ENCODE results near the gene ERBB4. TPM values are rescaled to one million over a fixed set of nuclear protein-coding genes. Genes with fewer than 3 reads are reported as not detected.

Gene ERBB4
- polyA plus RNA-seq, 1 of the 3 experiments (the other 2 are of a cell fraction) = 0.05 TPM

DNA sequence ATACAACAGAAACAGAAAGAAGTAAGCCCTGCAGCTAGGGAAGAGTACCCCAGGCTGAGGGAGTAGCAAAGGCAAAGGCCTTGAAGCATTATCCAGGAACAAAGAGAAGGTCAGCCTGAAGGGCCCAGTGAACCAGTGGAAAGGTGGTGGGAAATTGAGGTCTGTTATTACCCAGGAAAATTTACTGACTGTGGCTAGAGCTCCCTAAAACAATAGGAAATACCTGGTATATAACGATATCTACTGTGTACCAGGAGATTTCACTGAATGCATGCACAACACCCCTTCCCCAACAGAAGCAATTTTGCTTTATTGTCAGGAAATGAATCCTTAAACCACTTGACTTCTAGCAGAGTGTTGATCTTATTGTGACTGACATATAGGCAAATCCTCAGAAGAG is 365.3 kb downstream of the ERBB4 start:
- no peaks in the 10 kb centered on the region for H3K79me2 ChIP-seq (ENCODE audit: insufficient read depth)
- no peaks in the 10 kb centered on the region for H3F3A ChIP-seq (replicated peaks; ENCODE audit: insufficient read depth)
- no peaks in the 10 kb centered on the region; a peak in 1 of 4 replicates for H3K4me1 ChIP-seq (ENCODE audit: control insufficient read depth in 1 of 2, insufficient read depth in 2 of 2, low read depth in 1 of 2, low read length in 1 of 2)
- H3K4me2 ChIP-seq = no peak overlapping the region
- 44% methylated on average over 1 of the region's 1 CpG for WGBS (ENCODE audit: low lambda C conversion rate)
- H3K27me3 ChIP-seq (ENCODE audit: insufficient read depth) = no peaks in the 10 kb centered on the region
- no peak overlapping the region for H2AFZ ChIP-seq (ENCODE audit: low read depth)
- no peak overlapping the region for H3K27ac ChIP-seq (ENCODE audit: low read depth in 2 of 2, low read length in 1 of 2)
- H3K4me3 ChIP-seq (ENCODE audit: low read depth in 2 of 2, low read length in 1 of 2) = no peak overlapping the region
- DNase-seq = no peak
- H3K9me3 ChIP-seq = no peaks in the 10 kb centered on the region
- no peak overlapping the region for H3K9ac ChIP-seq
- POLR2A ChIA-PET = no interaction called here
- H3K36me3 ChIP-seq (replicated peaks in 1 of 2; ENCODE audit: control insufficient read depth in 1 of 2, insufficient read depth in 2 of 2, low read length in 1 of 2) = no peaks in the 10 kb centered on the region
- no peaks in the 10 kb centered on the region for H4K20me1 ChIP-seq (ENCODE audit: insufficient read depth)
- CTCF ChIA-PET = interaction anchor here (1.1 kb wide), 1 partner anchor 22 kb away, joined by 4 read pairs; no protein-coding TSS in a partner anchor
- no peaks in the 10 kb centered on the region for H3K9me2 ChIP-seq
- TF ChIP-seq, protein P1, sequence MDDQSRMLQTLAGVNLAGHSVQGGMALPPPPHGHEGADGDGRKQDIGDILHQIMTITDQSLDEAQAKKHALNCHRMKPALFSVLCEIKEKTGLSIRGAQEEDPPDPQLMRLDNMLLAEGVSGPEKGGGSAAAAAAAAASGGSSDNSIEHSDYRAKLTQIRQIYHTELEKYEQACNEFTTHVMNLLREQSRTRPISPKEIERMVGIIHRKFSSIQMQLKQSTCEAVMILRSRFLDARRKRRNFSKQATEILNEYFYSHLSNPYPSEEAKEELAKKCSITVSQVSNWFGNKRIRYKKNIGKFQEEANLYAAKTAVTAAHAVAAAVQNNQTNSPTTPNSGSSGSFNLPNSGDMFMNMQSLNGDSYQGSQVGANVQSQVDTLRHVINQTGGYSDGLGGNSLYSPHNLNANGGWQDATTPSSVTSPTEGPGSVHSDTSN (IDR thresholded peaks at IDR 0.05) = no peak
- TF ChIP-seq, protein P2, sequence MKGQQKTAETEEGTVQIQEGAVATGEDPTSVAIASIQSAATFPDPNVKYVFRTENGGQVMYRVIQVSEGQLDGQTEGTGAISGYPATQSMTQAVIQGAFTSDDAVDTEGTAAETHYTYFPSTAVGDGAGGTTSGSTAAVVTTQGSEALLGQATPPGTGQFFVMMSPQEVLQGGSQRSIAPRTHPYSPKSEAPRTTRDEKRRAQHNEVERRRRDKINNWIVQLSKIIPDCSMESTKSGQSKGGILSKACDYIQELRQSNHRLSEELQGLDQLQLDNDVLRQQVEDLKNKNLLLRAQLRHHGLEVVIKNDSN (IDR thresholded peaks at IDR 0.05; ENCODE audit: borderline replicate concordance, low read depth) = no peak
- TF ChIP-seq TCF12 (IDR thresholded peaks at IDR 0.05) = no peak
- TF ChIP-seq TEAD4 (IDR thresholded peaks at IDR 0.05; ENCODE audit: borderline replicate concordance, insufficient read depth) = no peak
- TF ChIP-seq SMC3 (IDR thresholded peaks at IDR 0.05; ENCODE audit: low read depth, low read length) = no peak
- TF ChIP-seq EZH2phosphoT487 (IDR thresholded peaks at IDR 0.05; ENCODE audit: borderline replicate concordance, low read depth) = no peak
- TF ChIP-seq RFX5 (IDR thresholded peaks at IDR 0.05; ENCODE audit: low read length) = no peak
- TF ChIP-seq MEF2A (IDR thresholded peaks at IDR 0.05; ENCODE audit: borderline replicate concordance, low read depth) = no peak
- TF ChIP-seq EP300 (IDR thresholded peaks at IDR 0.05; ENCODE audit: borderline replicate concordance in 1 of 2, low read depth in 1 of 2, low read length in 1 of 2) = no peak
- no peak for TF ChIP-seq MXI1 (IDR thresholded peaks at IDR 0.05; ENCODE audit: low read depth, low read length)

DNA sequence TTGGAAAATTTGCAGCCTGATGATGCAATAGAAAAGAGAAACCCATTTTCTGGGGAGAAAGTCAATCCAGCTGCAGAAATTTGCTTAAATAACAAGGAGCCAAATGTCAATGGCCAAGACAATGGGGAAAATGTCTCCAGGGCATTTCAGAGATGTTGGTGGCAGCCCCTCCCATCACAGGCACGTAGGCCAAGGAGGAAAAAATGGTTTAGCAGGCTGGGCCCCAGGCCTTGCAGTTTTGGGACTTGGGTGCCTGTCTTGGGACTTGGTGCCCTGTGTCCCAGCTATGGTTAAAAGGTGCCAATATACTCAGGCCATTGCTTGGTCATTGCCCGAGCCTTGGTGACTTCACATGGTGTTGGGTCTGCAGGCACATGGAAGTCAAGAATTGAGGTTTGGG is 368.2 kb downstream of the ERBB4 start:
- no peak overlapping the region for H3K9ac ChIP-seq
- POLR2A ChIA-PET = no interaction called here
- H3K36me3 ChIP-seq (replicated peaks in 1 of 2; ENCODE audit: control insufficient read depth in 1 of 2, insufficient read depth in 2 of 2, low read length in 1 of 2) = no peaks in the 10 kb centered on the region
- no peaks in the 10 kb centered on the region for H3K9me2 ChIP-seq
- H3K9me3 ChIP-seq = no peaks in the 10 kb centered on the region
- H3K27ac ChIP-seq (ENCODE audit: low read depth in 2 of 2, low read length in 1 of 2) = no peak overlapping the region
- no peak overlapping the region for H2AFZ ChIP-seq (ENCODE audit: low read depth)
- WGBS (ENCODE audit: low lambda C conversion rate) = no CpG with 5 or more reads among the region's 2 CpGs
- CTCF ChIA-PET = no interaction called here
- no peaks in the 10 kb centered on the region; a peak in 1 of 4 replicates for H3K4me1 ChIP-seq (ENCODE audit: control insufficient read depth in 1 of 2, insufficient read depth in 2 of 2, low read depth in 1 of 2, low read length in 1 of 2)
- H3K27me3 ChIP-seq (ENCODE audit: insufficient read depth) = no peaks in the 10 kb centered on the region
- H3K4me2 ChIP-seq = no peak overlapping the region
- H3F3A ChIP-seq (replicated peaks; ENCODE audit: insufficient read depth) = no peaks in the 10 kb centered on the region
- TF ChIP-seq, protein P1 (IDR thresholded peaks at IDR 0.05) = no peak
- no peak for TF ChIP-seq MEF2A (IDR thresholded peaks at IDR 0.05; ENCODE audit: borderline replicate concordance, low read depth)
- no peak for TF ChIP-seq TAF1 (IDR thresholded peaks at IDR 0.05; ENCODE audit: borderline replicate concordance, low read depth, low read length)
- TF ChIP-seq, protein P3, sequence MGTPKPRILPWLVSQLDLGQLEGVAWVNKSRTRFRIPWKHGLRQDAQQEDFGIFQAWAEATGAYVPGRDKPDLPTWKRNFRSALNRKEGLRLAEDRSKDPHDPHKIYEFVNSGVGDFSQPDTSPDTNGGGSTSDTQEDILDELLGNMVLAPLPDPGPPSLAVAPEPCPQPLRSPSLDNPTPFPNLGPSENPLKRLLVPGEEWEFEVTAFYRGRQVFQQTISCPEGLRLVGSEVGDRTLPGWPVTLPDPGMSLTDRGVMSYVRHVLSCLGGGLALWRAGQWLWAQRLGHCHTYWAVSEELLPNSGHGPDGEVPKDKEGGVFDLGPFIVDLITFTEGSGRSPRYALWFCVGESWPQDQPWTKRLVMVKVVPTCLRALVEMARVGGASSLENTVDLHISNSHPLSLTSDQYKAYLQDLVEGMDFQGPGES (IDR thresholded peaks at IDR 0.05; ENCODE audit: low read depth, low read length) = no peak
- TF ChIP-seq YY1 (IDR thresholded peaks at IDR 0.05; ENCODE audit: low read depth) = no peak
- TF ChIP-seq ELF1 (IDR thresholded peaks at IDR 0.05) = no peak
- TF ChIP-seq, protein P4, sequence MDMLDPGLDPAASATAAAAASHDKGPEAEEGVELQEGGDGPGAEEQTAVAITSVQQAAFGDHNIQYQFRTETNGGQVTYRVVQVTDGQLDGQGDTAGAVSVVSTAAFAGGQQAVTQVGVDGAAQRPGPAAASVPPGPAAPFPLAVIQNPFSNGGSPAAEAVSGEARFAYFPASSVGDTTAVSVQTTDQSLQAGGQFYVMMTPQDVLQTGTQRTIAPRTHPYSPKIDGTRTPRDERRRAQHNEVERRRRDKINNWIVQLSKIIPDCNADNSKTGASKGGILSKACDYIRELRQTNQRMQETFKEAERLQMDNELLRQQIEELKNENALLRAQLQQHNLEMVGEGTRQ (IDR thresholded peaks at IDR 0.05; ENCODE audit: borderline replicate concordance, low read depth, low read length) = no peak
- no peak for TF ChIP-seq GATA2 (CRISPR knock-in tag; IDR thresholded peaks at IDR 0.05)
- no peak for TF ChIP-seq RAD21 (IDR thresholded peaks at IDR 0.05; ENCODE audit: low read length)
- TF ChIP-seq SIN3A (IDR thresholded peaks at IDR 0.05; ENCODE audit: borderline replicate concordance, low read depth, low read length) = no peak
- TF ChIP-seq EZH2phosphoT487 (IDR thresholded peaks at IDR 0.05; ENCODE audit: borderline replicate concordance, low read depth) = no peak
- TF ChIP-seq GABPA (IDR thresholded peaks at IDR 0.05; ENCODE audit: low read depth) = no peak
- H3K4me3 ChIP-seq (ENCODE audit: low read depth in 2 of 2, low read length in 1 of 2) = no peak overlapping the region; a peak in 1 of 4 replicates
- no peaks in the 10 kb centered on the region for H4K20me1 ChIP-seq (ENCODE audit: insufficient read depth)
- DNase-seq = no peak
- H3K79me2 ChIP-seq (ENCODE audit: insufficient read depth) = no peaks in the 10 kb centered on the region

All from SK-N-SH (cell line).